Keratinocyte (primary cell): Measurements from ENCODE around the gene SPRED3.

Experiments used
- CTCF ChIP-seq, 3 experiments: IDR thresholded peaks in 1 of 3; conservative IDR thresholded peaks in 1 of 3; optimal IDR thresholded peaks in 1 of 3; 2 replicates in 2 of 3; 3 replicates in 1 of 3; pipeline versions ENCODE3 to v1.5.1; 2011; ENCODE audit warnings: low read length in 3 of 3, mild to moderate bottlenecking in 3 of 3, moderate library complexity in 2 of 3, control low read depth in 1 of 3, inconsistent platforms in 1 of 3; ENCODE audit not compliant: insufficient read depth in 2 of 3; ENCODE audit errors: extremely low read depth in 1 of 3
- EZH2 ChIP-seq: IDR thresholded peaks from one replicate; pipeline ENCODE4 v1.6.1; 2012; ENCODE audit warnings: inconsistent platforms, mild to moderate bottlenecking, low read length, moderate library complexity

- no peak for TF ChIP-seq CTCF (optimal IDR thresholded peaks at IDR 0.05 in 1 of 3, IDR thresholded peaks at IDR 0.05 in 1 of 3, conservative IDR thresholded peaks at IDR 0.05 in 1 of 3; ENCODE audit: extremely low read depth in 1 of 3, insufficient read depth in 2 of 3, low read length in 3 of 3)
- TF ChIP-seq EZH2 = peak; percentile 3
These were observed 7.1 kb downstream of the SPRED3 start for GRCh38 chr19:38395381-38396114.
